Activated B cell treated with CpG ODN at 0.5 μM for 24 hours (primary cell): ENCODE measurements around the gene MYL4. TPM values are rescaled to one million over a fixed set of nuclear protein-coding genes. Genes with fewer than 3 reads are reported as not detected.
"Not testable (repeated sequence)": the region's sequence is repeated elsewhere in the genome, so short reads cannot be mapped to it uniquely, and the experiment has no call there.

ENCODE experiments used
- ATAC-seq: fragments of 200-7000 bp; cut with Tn5 transposase; one replicate; pipeline ENCODE4 v1.10.0; 2021; ENCODE audit warnings: low read depth, mild to moderate bottlenecking, moderate library complexity
- CTCF ChIA-PET: fragments of 350-600 bp; sonication (Branson Sonifier 250); formaldehyde crosslinking; loops from one replicate; lab custom pipeline; 2021; ENCODE audit warnings: antibody characterized with exemption; lab: Charles Lee
- POLR2A ChIA-PET: fragments of 350-600 bp; sonication (Branson Sonifier 250); formaldehyde crosslinking; loops from one replicate; lab custom pipeline; 2021; ENCODE audit warnings: antibody characterized with exemption; lab: Charles Lee
- DNase-seq: peaks from one replicate; pipeline ENCODE4 v3.0.0; 2022
- H3K27ac Mint-ChIP-seq: one replicate; pipeline ENCODE4 v1.8.0; 2020; ENCODE audit warnings: mixed read lengths
- H3K27me3 Mint-ChIP-seq: one replicate; pipeline ENCODE4 v1.8.0; 2021; ENCODE audit warnings: mixed read lengths
- H3K36me3 Mint-ChIP-seq: one replicate; pipeline ENCODE4 v1.8.0; 2021; ENCODE audit warnings: low read depth, mixed read lengths
- H3K4me1 Mint-ChIP-seq: one replicate; pipeline ENCODE4 v1.8.0; 2021; ENCODE audit warnings: mixed read lengths
- H3K4me3 Mint-ChIP-seq: one replicate; pipeline ENCODE4 v1.8.0; 2020; ENCODE audit warnings: mild to moderate bottlenecking, mixed read lengths
- H3K9me3 Mint-ChIP-seq: one replicate; pipeline ENCODE4 v1.8.0; 2020; ENCODE audit warnings: mixed read lengths
- intact Hi-C: fragments of 100-400 bp; cut with micrococcal nuclease; formaldehyde crosslinking; loops from one replicate; pipeline ENCODE4 v1.15.1; 2024
- total RNA-seq: library from RNA; stranded (reverse); gene quantifications from 2 replicates; pipeline ENCODE4 v1.2.3, GENCODE V29; 2022
- TF ChIP-seq, protein P1 (sequence below): fragments of 200-600 bp; IDR thresholded peaks from one replicate; pipeline ENCODE4 v1.8.0; 2022; ENCODE audit warnings: antibody characterized with exemption, mild to moderate bottlenecking

The MYL4 gene
- total RNA-seq, result not detected in 2 replicates

DNA sequence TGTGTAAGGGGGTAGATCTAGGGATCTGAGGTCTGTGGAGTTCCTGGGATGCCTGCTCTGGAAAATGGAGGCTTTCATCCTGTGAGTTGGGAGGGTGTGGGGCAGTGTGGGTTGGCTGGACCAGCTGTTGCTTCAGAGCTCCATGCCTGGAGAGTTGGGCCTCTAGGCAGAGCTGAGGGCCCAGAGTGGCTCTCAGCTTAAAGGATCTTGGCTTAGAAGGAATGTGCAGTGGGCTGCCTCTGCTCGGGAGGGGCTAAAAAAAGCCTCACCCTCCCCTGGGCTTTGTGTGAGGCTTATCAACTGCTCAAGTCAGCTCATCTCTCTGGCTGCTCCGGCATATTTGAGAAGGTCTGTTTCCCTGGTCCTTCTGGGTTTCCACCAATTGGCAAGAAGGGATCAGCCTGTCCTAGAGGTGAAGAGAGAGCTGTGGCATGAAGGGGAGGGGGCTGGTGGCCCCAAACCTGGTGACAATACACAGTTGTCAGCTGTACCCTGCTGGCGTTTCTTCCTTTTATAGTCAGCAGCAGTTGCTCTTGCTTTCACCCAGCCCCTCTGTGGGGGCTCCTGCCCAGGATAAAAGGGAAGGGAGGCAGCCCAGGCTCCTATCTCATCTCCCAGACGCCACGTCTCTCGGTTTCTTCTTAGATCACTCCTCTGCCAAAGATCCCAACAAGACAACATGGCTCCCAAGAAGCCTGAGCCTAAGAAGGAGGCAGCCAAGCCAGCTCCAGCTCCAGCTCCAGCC, at the start of gene MYL4:
Gene MYL4, plus strand, starts transcription at position 605 of the 745 bp plus-strand sequence. Its CDS starts 75 bp downstream, at position 680.
- intact Hi-C loops, result loop anchor here (5.0 to 10.0 kb wide), 3 partner anchors 37 to 1986 kb away; no protein-coding TSS in a partner anchor
- Mint-ChIP-seq H3K36me3 (no peaks in the 10 kb centered on the region), H3K9me3 (no peaks in the 10 kb centered on the region), H3K4me3 (no peak within 1 kb of the TSS), H3K27ac (peak within 1 kb of the TSS; percentile 98), H3K27me3 (no peaks in the 10 kb centered on the region), H3K4me1 (peaks cover 66% of the 10 kb centered on the region)
- ATAC-seq (no peak), DNase-seq (no peak)
- ChIA-PET POLR2A (interaction anchor here (1.0 to 1.6 kb wide), 3 partner anchors 9 to 20 kb away, joined by 3 to 4 read pairs (median 4); no protein-coding TSS in a partner anchor), CTCF (interaction anchor here (1.1 kb wide), 1 partner anchor 21 kb away, joined by 3 read pairs; no protein-coding TSS in a partner anchor)
- TF ChIP-seq, protein P1, sequence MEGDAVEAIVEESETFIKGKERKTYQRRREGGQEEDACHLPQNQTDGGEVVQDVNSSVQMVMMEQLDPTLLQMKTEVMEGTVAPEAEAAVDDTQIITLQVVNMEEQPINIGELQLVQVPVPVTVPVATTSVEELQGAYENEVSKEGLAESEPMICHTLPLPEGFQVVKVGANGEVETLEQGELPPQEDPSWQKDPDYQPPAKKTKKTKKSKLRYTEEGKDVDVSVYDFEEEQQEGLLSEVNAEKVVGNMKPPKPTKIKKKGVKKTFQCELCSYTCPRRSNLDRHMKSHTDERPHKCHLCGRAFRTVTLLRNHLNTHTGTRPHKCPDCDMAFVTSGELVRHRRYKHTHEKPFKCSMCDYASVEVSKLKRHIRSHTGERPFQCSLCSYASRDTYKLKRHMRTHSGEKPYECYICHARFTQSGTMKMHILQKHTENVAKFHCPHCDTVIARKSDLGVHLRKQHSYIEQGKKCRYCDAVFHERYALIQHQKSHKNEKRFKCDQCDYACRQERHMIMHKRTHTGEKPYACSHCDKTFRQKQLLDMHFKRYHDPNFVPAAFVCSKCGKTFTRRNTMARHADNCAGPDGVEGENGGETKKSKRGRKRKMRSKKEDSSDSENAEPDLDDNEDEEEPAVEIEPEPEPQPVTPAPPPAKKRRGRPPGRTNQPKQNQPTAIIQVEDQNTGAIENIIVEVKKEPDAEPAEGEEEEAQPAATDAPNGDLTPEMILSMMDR, result no peak

DNA sequence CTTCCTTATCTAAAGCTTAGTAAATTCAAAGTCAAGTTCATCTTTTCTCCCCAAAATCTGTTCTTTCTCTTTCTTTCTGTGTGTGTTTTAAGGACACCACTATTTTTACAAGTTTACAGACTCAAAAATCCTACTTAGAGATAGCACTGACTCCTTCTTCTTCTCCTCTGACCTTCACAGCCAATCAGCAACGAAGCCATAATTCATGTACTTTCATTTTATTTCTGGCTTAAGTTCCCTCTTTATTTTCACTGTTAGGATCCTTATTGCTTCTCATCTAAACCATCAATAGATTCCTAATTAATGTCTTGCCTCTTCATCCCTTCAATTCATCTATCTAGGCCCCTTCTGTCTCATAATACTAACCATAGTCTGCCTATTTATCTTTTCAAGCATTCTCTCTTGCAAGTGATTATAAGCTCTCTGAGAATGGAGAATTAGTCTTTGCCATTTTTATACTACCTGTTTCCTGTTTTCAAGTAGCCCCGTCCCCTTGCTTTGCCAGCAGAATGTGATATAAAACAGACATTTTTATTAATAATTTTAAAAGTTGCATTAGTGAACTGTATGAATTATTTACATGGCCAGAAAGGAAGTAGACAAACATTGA, 47.0 kb upstream of the MYL4 start:
- DNase-seq (no peak), ATAC-seq (no peak)
- CTCF ChIA-PET, result interaction anchor here (1.1 to 1.2 kb wide), 2 partner anchors 153 to 454 kb away, joined by 3 read pairs; no protein-coding TSS in a partner anchor
- no peaks in the 10 kb centered on the region for H3K9me3 Mint-ChIP-seq
- no peaks in the 10 kb centered on the region for H3K27me3 Mint-ChIP-seq
- intact Hi-C loops, result loop anchor here (5.0 kb wide), 1 partner anchor 155 kb away; no protein-coding TSS in a partner anchor
- peaks cover 60% of the 10 kb centered on the region for H3K36me3 Mint-ChIP-seq
- H3K27ac Mint-ChIP-seq, result peak overlapping the region; percentile 92
- TF ChIP-seq, protein P1, result no peak
- H3K4me3 Mint-ChIP-seq, result peak overlapping the region; percentile 67
- peaks cover 32% of the 10 kb centered on the region for H3K4me1 Mint-ChIP-seq
- POLR2A ChIA-PET, result interaction anchor here (0.6 to 1.2 kb wide), 2 partner anchors 27 to 43 kb away, joined by 4 to 5 read pairs; partner anchors contain the start of gene CDC27

DNA sequence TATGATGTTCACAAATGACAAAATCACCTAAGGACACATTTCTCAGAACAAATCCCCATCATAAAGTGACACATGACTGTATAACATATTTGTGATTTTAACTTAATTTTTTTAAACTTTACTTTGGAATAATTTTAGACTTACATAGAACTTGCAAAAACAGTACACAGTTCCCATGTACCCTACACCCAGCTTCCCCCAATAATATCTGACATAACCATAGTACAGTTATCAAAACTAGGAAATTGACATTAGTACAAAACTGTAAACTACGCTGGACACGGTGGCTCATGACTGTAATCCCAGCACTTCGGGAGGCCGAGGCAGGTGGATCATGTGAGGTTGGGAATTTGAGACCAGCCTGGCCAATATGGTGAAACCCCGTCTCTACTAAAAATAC, 44.9 kb upstream of the MYL4 start:
- H3K9me3 Mint-ChIP-seq, result no peaks in the 10 kb centered on the region
- peaks cover 70% of the 10 kb centered on the region for H3K36me3 Mint-ChIP-seq
- H3K4me3 Mint-ChIP-seq, result no peak overlapping the region
- intact Hi-C loops, result loop anchor here (5.0 kb wide), 1 partner anchor 153 kb away; no protein-coding TSS in a partner anchor
- H3K4me1 Mint-ChIP-seq, result peaks cover 30% of the 10 kb centered on the region
- TF ChIP-seq, protein P1, result no peak
- no peak for DNase-seq
- ChIA-PET POLR2A (interaction anchor here (0.6 kb wide), 1 partner anchor 456 kb away, joined by 6 read pairs; no protein-coding TSS in a partner anchor), CTCF (no interaction called here)
- H3K27me3 Mint-ChIP-seq, result no peaks in the 10 kb centered on the region
- no peak for ATAC-seq
- no peak overlapping the region for H3K27ac Mint-ChIP-seq

DNA sequence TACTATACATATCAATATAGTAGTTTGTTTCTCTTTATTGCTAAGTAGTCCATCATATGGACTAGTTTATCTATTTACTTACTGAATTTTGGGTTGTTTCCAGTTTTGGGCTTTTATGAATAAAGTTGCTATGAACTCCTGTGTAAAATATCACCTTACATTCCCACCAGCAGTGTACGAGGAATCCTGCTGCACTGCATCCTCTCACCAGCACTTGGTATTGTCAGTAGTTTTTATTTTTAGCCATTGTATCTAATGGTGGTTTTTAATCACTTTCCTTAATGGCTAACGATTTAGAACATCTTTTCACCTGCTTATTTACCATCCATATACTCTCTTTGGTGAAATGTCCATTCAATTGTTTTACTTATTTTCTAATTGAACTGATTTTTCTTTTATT, 44.0 kb upstream of the MYL4 start:
- H3K27me3 Mint-ChIP-seq, result no peaks in the 10 kb centered on the region
- peaks cover 68% of the 10 kb centered on the region for H3K36me3 Mint-ChIP-seq
- no peak for DNase-seq
- H3K4me3 Mint-ChIP-seq, result no peak overlapping the region
- H3K9me3 Mint-ChIP-seq, result no peaks in the 10 kb centered on the region
- TF ChIP-seq, protein P1, result no peak
- ATAC-seq, result no peak
- intact Hi-C loops, result no loop called here
- ChIA-PET CTCF (no interaction called here), POLR2A (no interaction called here)
- H3K4me1 Mint-ChIP-seq, result peaks cover 30% of the 10 kb centered on the region
- H3K27ac Mint-ChIP-seq, result peak overlapping the region; percentile 5

DNA sequence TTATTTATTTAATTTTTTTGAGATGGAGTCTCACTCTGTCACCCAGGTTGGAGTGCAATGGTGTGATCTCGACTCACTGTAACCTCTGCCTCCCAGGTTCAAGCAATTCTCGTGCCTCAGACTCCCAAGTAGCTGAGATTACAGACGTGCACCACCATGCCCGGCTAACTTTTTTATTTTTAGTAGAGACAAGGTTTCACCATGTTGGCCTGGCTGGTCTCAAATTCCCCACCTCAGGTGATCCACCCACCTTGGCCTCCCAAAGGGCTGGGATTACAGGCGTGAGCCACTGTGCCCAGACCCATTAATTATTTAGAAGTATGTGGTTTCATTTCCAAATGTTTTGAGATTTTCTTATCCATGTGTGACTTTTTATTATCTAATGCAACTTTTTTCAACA, 42.3 kb upstream of the MYL4 start:
- peaks cover 67% of the 10 kb centered on the region for H3K36me3 Mint-ChIP-seq

DNA sequence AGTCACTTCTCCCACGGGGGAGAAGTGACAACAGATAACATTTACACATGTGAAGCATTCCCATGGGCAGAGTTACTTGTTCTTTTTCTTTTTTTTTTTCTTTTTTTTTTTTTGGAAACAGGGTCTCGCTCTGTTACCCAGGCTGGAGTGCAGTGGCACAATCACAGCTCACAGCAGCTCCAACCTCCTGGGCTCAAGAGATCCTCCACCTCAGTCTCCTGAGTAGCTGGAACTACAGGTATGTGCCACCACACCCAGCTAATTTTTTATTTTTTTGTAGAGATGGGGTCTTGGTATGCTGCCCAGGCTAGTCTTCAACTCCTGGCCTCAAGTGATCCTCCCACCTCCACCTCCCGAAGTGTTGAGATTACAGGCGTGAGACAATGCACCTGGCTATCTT, 40.3 kb upstream of the MYL4 start:
- H3K27me3 Mint-ChIP-seq, CTCF ChIA-PET, DNase-seq, H3K9me3 Mint-ChIP-seq, ATAC-seq, H3K27ac Mint-ChIP-seq, intact Hi-C loops, H3K4me3 Mint-ChIP-seq: not testable (repeated sequence)
- peaks cover 13% of the 10 kb centered on the region for H3K4me1 Mint-ChIP-seq
- peaks cover 71% of the 10 kb centered on the region for H3K36me3 Mint-ChIP-seq
- POLR2A ChIA-PET, result interaction anchor here (0.7 kb wide), 1 partner anchor 59 kb away, joined by 5 read pairs; no protein-coding TSS in a partner anchor

More for the DNA sequence above, 42.3 kb upstream of the MYL4 start:
- intact Hi-C loops, H3K4me3 Mint-ChIP-seq, ATAC-seq, H3K9me3 Mint-ChIP-seq, H3K27me3 Mint-ChIP-seq, H3K27ac Mint-ChIP-seq, DNase-seq, CTCF ChIA-PET: not testable (repeated sequence)
- H3K4me1 Mint-ChIP-seq, result peaks cover 31% of the 10 kb centered on the region
- POLR2A ChIA-PET, result interaction anchor here (0.5 kb wide), 1 partner anchor 51 kb away, joined by 3 read pairs; no protein-coding TSS in a partner anchor
